GM10266 (cell line): ENCODE results near the gene UBE2F.

ENCODE experiments used
- DNase-seq: peaks from one replicate; pipeline ENCODE4 v3.0.0; 2012; ENCODE audit errors: extremely low spot score
- CTCF ChIP-seq: IDR thresholded peaks from 2 replicates; pipeline ENCODE4 v1.5.1; 2012; ENCODE audit warnings: mild to moderate bottlenecking, low read depth; ENCODE audit not compliant: control insufficient read depth, insufficient read depth; ENCODE audit errors: missing control alignments

The UBE2F gene

DNA sequence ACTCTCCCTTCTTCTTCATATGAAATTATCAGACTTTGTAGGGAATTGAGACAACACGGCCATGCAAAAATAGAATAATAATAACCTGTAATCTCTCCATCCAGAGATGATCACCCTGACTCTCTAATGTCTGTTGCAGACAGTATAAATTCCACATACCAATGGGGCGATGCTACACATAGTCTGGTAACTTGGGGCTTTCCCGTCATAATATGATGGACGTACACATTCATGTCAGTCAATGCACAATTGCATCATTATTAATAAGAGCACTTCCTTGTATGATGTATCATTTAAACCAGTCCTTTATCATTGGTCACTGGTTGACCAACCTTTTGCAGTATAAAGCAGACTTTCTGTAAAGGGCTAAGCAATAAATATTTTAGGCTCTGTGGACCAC is 54.5 kb downstream of the UBE2F start:
- no peak for DNase-seq
- no peak for TF ChIP-seq CTCF

- no peak for DNase-seq
- no peak for TF ChIP-seq CTCF
Measured at GRCh38 chr2:238022594-238023157, 55.9 kb downstream of the UBE2F start.

DNA sequence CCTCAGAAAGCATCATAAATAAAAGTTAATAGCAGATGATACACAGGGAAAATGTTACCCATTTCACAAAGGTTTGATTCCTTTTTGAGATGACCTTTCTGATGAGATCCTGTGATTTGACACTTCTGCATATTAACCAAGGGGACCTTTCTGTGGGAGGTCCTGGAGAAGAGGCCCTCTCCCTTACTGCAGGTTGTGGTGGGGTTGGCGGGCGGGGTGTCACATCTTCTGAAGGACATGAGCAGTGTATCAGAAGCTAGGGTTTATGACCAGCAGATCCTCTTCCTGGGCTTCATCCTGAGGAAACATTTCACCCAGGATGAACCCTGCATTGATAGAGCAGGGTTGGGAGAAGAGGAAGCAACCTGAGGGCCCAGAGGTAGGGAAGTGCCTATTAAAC is 56.8 kb downstream of the UBE2F start:
- TF ChIP-seq CTCF = no peak
- no peak for DNase-seq

GRCh38 chr2:238024986-238025385 is 58.2 kb downstream of the UBE2F start:
- no peak for DNase-seq
- TF ChIP-seq CTCF = no peak

DNA sequence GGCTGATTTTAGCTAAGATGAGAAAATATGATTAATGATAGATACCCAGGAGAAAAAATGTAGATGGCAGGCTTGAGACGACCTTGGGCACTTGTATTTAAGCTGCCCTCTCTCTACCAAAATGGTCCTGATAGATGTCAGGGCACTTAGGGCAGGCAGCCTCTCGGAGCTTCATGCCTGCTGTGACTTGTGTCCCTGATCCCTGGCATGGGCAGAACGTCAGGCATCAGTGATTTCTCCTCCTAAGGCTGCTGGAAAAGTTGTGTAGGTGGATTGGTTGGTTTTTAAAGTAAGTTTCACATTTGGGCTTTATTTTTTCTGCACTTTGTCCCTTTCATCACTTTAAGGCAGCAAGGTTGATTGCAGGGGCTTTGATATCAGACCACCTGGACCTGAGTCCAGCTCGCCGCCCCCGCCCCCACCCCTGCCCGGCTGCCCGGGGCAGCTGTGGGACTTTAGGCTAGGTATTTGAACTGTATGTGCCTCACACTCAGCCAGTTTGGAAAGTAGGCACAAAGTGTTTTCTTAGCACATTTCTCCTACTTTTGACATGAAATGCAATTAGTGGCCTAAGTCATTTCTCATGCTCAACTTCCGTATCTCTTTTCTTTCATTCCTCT is 59.0 kb downstream of the UBE2F start:
- no peak for DNase-seq
- no peak for TF ChIP-seq CTCF

GRCh38 chr2:238027058-238027457 is 60.2 kb downstream of the UBE2F start:
- DNase-seq = no peak
- TF ChIP-seq CTCF = no peak

DNA sequence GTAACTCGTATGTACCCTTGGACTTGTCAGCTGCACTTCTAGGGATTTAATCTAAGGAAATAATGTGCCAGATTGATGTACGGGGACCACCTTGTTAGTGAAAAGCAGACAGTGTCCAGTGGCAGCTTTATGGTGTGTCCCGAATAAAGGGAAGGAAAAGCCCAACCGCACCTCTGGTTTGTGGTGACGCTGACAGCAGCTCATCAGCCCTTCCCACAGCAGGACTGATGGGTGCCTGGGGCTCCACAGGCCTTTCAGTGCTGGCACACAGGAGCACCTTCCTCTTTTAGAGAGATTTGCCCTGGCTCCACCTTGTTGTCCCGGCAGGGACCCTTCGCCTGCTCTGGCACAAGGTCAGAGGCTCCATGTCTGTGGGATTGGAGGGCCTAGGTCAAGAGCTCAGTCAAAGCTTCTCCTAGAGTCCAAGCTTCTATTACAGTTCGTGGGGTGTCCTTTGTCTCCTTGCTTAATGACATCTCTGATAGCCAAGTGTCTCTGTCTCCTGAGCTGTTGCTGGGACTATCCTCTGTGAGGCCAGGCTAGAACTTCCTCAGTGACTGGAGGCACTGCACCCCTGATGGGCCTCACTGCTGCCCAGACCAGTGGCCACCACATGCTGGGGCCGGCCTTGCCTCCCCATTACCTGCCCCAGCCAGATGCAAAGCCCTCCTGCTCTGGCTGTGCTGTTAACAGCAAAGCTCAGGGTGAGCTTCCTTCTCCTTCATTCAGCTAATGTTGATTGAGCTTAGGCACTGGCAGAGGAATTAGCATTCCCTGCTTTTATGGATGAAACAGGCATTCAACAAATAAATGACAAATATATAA is 61.0 kb downstream of the UBE2F start:
- no peak for DNase-seq
- TF ChIP-seq CTCF = no peak
